Heart right ventricle (tissue), 16 donors: ENCODE results near the gene ZNG1C. TPM values are rescaled to one million over a fixed set of nuclear protein-coding genes. Genes with fewer than 3 reads are reported as not detected.
"Not testable (repeated sequence)": the region's sequence is repeated elsewhere in the genome, so short reads cannot be mapped to it uniquely, and the experiment has no call there.

Experiments
- ATAC-seq, 8 donors: fragments of 200-7000 bp; cut with Tn5 transposase; one replicate each; pipeline ENCODE4 v1.9.1; 2020; ENCODE audit warnings: mild to moderate bottlenecking in 8 of 8, moderate library complexity in 8 of 8, moderate number of reproducible peaks in 1 of 8
- DNase-seq, 2 donors: peaks; one replicate each; pipeline ENCODE4 v3.0.0-alpha.2; 2020
- H3K27ac ChIP-seq, 10 donors: fragments of 200-600 bp; sonication (generic) in 2 of 10; one replicate each; pipeline versions ENCODE4 v1.5.0 to v1.8.0; 2020 to 2022; ENCODE audit warnings: mild to moderate bottlenecking in 3 of 10
- H3K27me3 ChIP-seq, 7 donors: fragments of 200-600 bp; one replicate each; pipeline ENCODE4 v1.8.0; 2021 to 2022; ENCODE audit warnings: mild to moderate bottlenecking in 2 of 7
- H3K36me3 ChIP-seq, 9 donors: fragments of 200-600 bp; sonication (generic) in 1 of 9; one replicate each; pipeline versions ENCODE4 v1.5.0 to v1.8.0; 2020 to 2022; ENCODE audit warnings: mild to moderate bottlenecking in 2 of 9
- H3K4me1 ChIP-seq, 9 donors: fragments of 200-600 bp; sonication (generic) in 1 of 9; one replicate each; pipeline versions ENCODE4 v1.5.0 to v1.8.0; 2020 to 2022; ENCODE audit warnings: mild to moderate bottlenecking in 4 of 9
- H3K4me3 ChIP-seq, 10 donors: fragments of 200-600 bp; sonication (generic) in 2 of 10; one replicate each; pipeline versions ENCODE4 v1.5.0 to v1.8.0; 2020 to 2022; ENCODE audit warnings: mild to moderate bottlenecking in 7 of 10, moderate library complexity in 2 of 10
- H3K9me3 ChIP-seq, 11 donors: fragments of 200-600 bp in 10 of 11; sonication (generic) in 2 of 11; one replicate each; pipeline versions ENCODE4 v1.5.0 to v1.8.0; 2013 to 2022; ENCODE audit warnings: mild to moderate bottlenecking in 2 of 11, control low read depth in 1 of 11, moderate library complexity in 1 of 11
- CTCF ChIP-seq, 9 donors: fragments of 200-600 bp; sonication (generic) in 2 of 9; IDR thresholded peaks; one replicate each; pipeline versions ENCODE4 v1.5.0 to v1.8.0; 2021 to 2022; ENCODE audit warnings: antibody characterized with exemption in 9 of 9, mild to moderate bottlenecking in 5 of 9, moderate library complexity in 1 of 9
- WGBS, 2 donors: extraction: QIAGEN DNeasy Blood & Tissue Kit; methylation state at CpG; one replicate each; pipeline ENCODE4 v1.1.7; 2013; ENCODE audit warnings: inconsistent platforms in 1 of 2; 5-methylcytosine and 5-hydroxymethylcytosine counted together
- intact Hi-C, 10 donors: fragments of 100-400 bp; cut with DNase I; formaldehyde crosslinking; loops; one replicate each; pipeline versions ENCODE4 v1.11.1 to v1.14.2; 2022
- polyA plus RNA-seq, 2 donors: library from polyadenylated mRNA; stranded (reverse); fragments of 200-250 nt; gene quantifications; one replicate each; pipeline ENCODE4 v1.2.3, GENCODE V29; 2013
- total RNA-seq, 10 donors: library from RNA; stranded (reverse); fragmentation: NEBNext Ultra II Directional in 3 of 10; extraction: Animal tissue kit (Norgen Biotek cat#: 25700) in 3 of 10; gene quantifications; one replicate each; pipeline versions ENCODE4 v1.2.1 to v1.2.4, GENCODE V29; 2021 to 2023
- donor health status: Arrhythmogenic right ventricular cardiomyopathy.
- donor health status: ischemic (EF 13 %, LVEDD 7.1; RV severe dilation, severe dysfunction).
- donor health status: healthy with polysubstance abuse.
- donor health status: DM: no; HTN: yes; CAD: no.
- donor health status: DM: no; HTN: no; CAD: no.
- donor health status: ischemic (EF 25% LVEDD 6.9; RV normal size, moderate dysfunction).
- donor health status: ischemic (EF 25% LVEDD 5.7; RV mildly dilated, moderate dysfunction).
- donor health status: healthy.
- donor health status: DM: yes; HTN: yes; CAD: no.
- donor health status: Ischemic cardiomyopathy.
- donor health status: ischemic (EF 35%, LVEDD 5.7; RV mildly dilated, moderate dysfunction).
- donor health status: nonischemic (EF 11% LVEDD 7.7; RV severe dilation, severe dysfunction).
- donor health status: DM: yes; HTN: yes; CAD: no.
- donor health status: PGD.
- donor health status: ischemic (EF 29% LVEDD 5.4; RV normal size, mild dysfunction).
- donor health status: nonischemic (EF 23%, LVEDD 6.1; RV moderate dilation, normal function).

ZNG1C gene
- total and polyA plus RNA-seq, 12 donors, result 2.3 to 14.2 (median 7.8) TPM

- not testable (repeated sequence) for DNase-seq, H3K27ac ChIP-seq, H3K27me3 ChIP-seq, H3K4me1 ChIP-seq, H3K4me3 ChIP-seq, H3K36me3 ChIP-seq, H3K9me3 ChIP-seq
- intact Hi-C loops, result loop anchor here in 2 of 10 donors (10.0 kb wide), 2 partner anchors 222 to 232 kb away; no protein-coding TSS in a partner anchor
- peak in 7 of 9 donors; percentile 24 to 41 (median 34) for TF ChIP-seq CTCF (IDR thresholded peaks at IDR 0.05)
- WGBS, 2 donors, result 6 to 12% methylated on average over 4 of the region's 10 CpGs
- peak; percentile 78 to 93 (median 88) for ATAC-seq
Measured at GRCh38 chr9:68342265-68343025, 100.7 kb downstream of the ZNG1C start.

DNA sequence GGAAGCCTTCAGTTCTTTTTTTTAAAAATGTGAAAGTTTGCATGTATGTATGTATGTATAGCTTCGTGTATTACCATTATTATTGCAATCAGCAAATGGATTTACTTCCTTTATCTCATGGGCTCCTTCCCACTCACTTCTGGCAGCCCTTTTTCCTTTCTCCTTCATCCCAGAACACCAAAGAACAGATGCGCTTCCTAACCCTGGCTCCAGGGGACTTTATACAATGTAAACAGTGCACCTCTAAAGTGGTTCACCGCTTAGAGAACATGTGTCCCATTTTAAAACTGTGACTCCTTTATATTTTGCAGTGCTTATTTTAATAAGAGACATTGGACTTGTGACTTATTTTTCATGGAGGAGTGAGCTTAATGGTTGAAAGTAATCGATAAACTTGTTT, 101.5 kb downstream of the ZNG1C start:
- intact Hi-C loops, result loop anchor here in 2 of 10 donors (10.0 kb wide), 2 partner anchors 222 to 232 kb away; no protein-coding TSS in a partner anchor
- not testable (repeated sequence) for H3K4me3 ChIP-seq, H3K9me3 ChIP-seq, ATAC-seq, H3K4me1 ChIP-seq, H3K36me3 ChIP-seq, H3K27ac ChIP-seq, DNase-seq, H3K27me3 ChIP-seq
- WGBS, 2 donors, result 64 to 81% methylated on average over 3 of the region's 4 CpGs

DNA sequence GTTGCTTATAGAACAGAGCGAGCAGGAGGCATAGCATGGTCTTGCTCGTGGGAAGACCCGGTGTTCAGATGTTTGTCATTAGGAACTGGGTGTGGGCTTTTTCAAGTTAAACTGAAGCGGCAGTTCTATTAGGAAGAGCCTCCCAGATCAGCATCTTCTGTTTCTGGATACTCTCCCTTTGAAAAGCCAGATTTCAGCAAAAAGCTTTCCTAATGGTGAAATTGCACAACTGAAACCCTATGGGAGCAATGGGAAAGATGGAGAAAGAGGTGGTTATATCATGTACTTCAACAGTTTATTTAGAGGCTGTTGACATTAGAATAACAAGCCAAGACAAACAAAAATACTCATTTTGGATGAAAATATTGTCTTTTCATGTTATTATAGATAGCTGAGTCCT, 102.2 kb downstream of the ZNG1C start:
- not testable (repeated sequence) for H3K27ac ChIP-seq
- intact Hi-C loops, result loop anchor here in 2 of 10 donors (10.0 kb wide), 2 partner anchors 221 to 231 kb away; no protein-coding TSS in a partner anchor

More for the DNA sequence above, 102.2 kb downstream of the ZNG1C start:
- not testable (repeated sequence) for H3K36me3 ChIP-seq, H3K4me1 ChIP-seq, H3K27me3 ChIP-seq, H3K9me3 ChIP-seq, H3K4me3 ChIP-seq, DNase-seq
- 61 to 62% methylated on average over 3 of the region's 4 CpGs for WGBS, 2 donors
- peak in 3 of 8 donors; percentile 16 to 50 (median 34) for ATAC-seq

Other genes starting within 250 kb of the ZNG1C start
- not detected for gene FOXD4L3, start 60.9 kb downstream of the ZNG1C start, total RNA-seq
- not detected for gene FOXD4L3, start 60.9 kb downstream of the ZNG1C start, polyA plus RNA-seq
- gene PGM5, start 114.6 kb downstream of the ZNG1C start, total RNA-seq, result 100 to 1,000 TPM; 133 to 245 (median 181) TPM
- gene PGM5, start 114.6 kb downstream of the ZNG1C start, polyA plus RNA-seq, result 10 to 100 TPM; 26.8 to 58.1 TPM